NCI-H1105 (cell line): ENCODE data around the gene TMEM132E.

Experiments used
- DNase-seq: peaks from one replicate; lab custom pipeline; 2025; lab: John Stamatoyannopoulos, UW

TMEM132E gene

DNA sequence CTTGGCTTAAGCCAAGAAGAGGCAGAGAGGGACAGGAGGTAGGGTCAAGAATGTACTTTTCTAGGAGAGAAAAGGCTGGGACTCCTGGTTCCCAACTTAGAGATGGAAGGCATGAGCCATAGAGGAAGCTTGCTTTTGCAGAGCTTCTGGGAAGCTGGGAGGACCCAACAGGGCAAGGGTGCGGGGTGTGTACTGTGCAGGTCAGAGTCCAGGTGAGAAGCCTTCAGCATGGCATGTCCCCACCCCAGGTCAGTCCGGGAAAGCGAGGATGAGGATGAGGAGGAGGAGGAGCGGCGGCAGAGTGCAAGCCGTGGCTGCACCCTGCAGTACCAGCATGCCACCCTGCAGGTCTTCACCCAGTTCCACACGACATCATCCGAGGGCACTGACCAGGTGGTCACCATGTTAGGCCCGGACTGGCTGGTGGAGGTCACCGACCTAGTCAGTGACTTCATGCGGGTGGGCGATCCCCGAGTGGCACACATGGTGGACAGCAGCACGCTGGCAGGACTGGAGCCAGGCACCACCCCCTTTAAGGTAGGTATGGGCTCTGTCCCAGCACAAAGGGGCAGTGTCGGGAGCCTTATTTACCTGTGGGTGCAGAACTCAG lies 55.3 kb downstream of the TMEM132E start:
- no peak for DNase-seq

GRCh38 chr17:34635876-34636275 lies 56.5 kb downstream of the TMEM132E start:
- DNase-seq = no peak

- DNase-seq = no peak
These were observed 57.7 kb downstream of the TMEM132E start for GRCh38 chr17:34637041-34637547.

- peak; percentile 22 for DNase-seq
These were observed 58.5 kb downstream of the TMEM132E start for GRCh38 chr17:34637548-34638525.

GRCh38 chr17:34638526-34639260 lies 59.3 kb downstream of the TMEM132E start:
- DNase-seq = no peak

DNA sequence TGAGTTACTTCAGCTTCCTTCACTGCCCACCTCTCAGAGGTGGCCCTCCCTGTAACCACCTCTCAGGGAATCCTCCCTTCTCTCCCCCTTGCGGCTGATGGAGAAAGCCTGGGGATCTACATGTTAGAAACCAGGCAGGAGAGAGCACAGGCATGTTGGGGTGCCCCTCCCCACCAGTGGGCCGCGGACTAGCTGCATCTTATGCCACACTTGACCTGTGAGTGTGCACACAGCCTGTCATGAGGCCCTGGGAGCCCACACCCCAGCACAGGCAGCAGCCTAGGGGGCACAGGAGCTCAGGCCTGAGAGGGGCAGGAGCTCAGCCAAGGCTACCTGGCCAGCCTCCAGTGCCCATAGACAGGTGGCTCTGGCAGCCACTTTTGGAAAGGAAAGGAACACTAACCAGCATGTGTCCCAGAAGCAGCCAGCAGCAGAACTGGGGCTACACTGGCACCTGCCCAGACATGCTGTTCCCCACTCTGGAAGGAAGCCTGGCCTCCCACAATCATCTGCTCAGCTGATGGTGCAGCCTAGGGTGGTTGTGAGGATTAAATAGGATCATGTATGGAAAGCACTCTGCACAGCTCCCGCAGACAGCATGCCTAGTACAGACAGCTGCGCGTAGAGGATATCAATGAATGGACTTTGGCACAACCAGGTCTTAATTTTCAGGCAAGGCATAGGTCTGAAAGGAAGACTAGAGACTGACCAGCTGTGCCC lies 60.5 kb downstream of the TMEM132E start:
- DNase-seq = peak; percentile 79

- no peak for DNase-seq
These were observed 62.0 kb downstream of the TMEM132E start for GRCh38 chr17:34641368-34641767.

DNA sequence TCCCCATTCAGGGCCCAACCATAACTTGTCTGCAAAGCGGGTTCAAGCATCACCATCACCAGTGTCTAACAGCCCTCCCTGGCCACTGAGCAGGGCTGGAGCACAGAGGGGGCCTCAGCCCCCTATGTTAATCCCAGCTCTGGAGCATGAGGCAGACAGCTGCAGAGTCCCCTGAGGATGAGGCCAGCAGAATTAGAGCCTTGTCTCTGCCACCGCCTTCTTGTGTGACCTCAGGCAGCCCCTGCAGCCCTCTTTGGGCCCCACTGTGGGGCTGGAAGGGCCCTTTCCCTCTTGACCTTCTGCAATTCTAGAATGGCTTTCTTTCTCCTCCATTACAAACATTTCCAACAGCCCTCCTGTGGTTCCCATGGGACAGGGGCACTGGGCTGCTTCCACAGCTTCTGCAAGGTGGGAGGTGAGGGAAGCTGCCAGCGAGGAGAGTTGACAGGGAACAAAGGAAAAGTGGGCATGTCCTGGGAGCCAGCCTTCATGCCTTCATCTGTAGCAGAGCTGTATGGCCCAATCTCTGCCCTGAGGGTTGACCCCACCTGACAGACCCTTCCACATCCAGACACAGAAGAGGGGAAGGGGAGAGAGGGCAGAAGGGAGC lies 65.7 kb downstream of the TMEM132E start:
- DNase-seq = no peak

GRCh38 chr17:34645594-34645993 lies 66.2 kb downstream of the TMEM132E start:
- peak; percentile 93 for DNase-seq

DNA sequence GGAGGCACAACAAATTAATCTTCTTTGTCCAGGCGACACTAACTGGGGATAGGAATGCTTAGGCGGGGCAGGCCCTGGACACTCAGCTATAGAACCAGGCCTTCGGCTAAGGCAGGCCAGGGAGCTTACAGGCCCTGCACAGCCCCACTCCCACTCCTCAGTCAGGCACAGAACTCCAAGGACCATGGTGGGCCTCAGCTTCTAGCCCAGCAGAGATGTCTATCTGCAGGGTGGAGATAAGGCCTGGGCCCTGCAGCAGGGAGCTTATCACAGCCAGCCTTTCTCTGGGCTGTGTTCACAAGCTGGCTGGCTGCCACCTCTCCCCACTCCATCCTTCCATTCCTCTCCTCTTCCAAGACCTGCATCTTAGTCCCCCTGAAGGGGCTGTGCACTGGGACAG lies 68.1 kb downstream of the TMEM132E start:
- DNase-seq = no peak

GRCh38 chr17:34650051-34650750 lies 70.8 kb downstream of the TMEM132E start:
- DNase-seq = no peak

DNA sequence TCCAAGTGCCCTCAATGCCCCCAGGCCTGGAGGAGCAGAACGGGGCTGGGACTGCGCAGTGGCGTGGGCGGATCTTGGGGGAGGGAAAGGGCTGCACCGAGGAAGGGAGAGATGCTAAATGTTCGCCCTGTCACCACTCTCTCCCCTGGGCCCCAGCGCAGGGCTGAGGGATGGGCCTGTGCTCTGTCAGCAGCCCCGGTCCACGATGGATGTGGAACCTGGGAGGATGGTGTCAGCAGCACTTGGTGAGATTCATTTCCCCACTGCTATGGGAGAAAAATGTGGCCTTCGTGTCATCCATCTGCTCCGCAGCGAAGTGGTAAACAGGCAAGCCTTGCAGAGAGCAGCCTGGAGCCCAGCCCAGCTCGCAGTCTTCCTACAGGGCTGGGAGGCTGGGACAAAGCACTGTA lies 72.0 kb downstream of the TMEM132E start:
- no peak for DNase-seq

DNA sequence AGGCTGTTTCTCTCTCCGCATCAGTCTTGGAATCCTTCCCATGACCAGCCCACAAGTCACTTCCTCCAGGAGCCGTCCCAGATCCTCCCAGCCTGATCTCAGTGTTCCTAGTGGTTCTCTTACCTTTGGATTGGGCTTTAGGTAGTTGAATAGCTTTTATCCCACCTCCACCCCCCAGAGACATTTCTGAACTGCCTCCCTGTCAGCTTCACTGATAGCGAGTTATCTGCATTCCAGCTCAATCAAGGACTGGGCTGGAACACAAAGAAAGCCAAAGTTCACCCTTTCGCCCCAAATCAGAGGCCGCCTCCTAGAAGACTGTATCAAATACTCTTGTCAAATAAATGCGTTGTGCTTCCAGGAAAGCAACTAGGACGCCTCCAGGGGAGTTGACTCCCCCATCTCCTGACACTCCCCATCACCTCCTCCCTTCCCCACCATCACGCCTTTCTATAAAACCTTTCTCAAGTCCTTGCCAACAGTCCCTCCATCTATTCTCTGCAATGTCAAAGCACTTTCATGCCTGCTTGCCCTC lies 72.7 kb downstream of the TMEM132E start:
- no peak for DNase-seq

GRCh38 chr17:34653511-34653910 lies 74.1 kb downstream of the TMEM132E start:
- DNase-seq = no peak

- no peak for DNase-seq
These were observed 75.0 kb downstream of the TMEM132E start for GRCh38 chr17:34654276-34654880.

GRCh38 chr17:34654881-34655276 lies 75.5 kb downstream of the TMEM132E start:
- DNase-seq = no peak

- no peak for DNase-seq
These were observed 77.4 kb downstream of the TMEM132E start for GRCh38 chr17:34656801-34657200.

DNA sequence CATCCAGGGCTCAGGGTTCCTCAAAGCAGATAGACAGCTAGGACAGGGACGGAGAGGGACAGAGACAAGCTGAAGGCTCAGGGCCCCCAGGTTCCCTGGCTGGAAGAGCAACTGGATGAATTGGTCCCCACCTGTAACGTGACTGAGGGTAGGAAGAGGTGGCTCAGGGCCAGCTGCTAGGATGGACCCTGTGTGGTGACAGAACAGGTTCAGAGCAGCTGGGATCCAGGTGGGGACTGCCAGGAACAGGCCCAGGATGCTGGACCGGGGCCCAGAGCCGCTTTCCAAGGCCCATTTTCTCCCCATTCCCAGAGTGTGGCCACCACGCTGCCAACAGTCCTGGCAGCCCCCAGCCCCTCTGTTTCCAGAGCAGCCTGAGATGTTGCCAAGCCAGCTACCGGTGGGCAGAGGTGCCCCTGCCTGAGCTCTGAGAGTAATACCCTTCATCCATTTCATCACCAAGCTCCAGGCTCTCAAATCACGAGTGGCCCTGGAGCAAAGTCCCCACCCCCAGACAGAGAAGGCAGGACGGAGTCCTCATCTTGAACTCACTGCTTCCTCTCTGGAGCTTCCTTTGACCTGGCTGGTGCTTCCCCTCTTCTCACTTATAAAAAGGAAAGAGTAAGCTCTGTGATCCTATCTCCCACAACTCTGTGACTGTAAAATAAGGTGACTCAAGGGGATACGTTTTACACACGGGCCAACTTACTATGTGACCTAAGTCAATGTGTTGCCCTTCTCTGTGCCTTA lies 79.6 kb downstream of the TMEM132E start:
- DNase-seq = peak; percentile 59

DNA sequence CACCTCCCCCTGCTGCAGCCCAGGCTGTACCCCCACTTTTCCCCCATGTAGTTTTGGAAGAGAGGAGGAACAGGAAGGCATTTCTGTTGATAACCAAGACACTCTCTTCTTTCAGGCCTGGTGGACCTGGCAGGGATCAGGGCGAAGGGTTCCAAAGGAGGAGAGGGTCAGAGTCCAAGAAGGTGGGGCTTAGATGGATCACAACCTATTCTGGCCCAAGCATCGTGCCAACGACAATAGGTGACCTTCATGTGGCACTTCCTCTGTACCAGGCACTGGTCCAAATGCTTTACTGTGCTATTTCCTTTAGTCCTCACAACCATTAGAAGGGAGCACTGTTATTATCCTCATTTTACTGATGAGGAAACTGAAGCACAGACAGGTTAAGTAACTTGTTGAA lies 84.3 kb downstream of the TMEM132E start:
- no peak for DNase-seq
